HPDE6-E6E7 (cell line): ENCODE data around the gene OXTR.
"Not testable (repeated sequence)": the region's sequence is repeated elsewhere in the genome, so short reads cannot be mapped to it uniquely, and the experiment has no call there.

ENCODE experiments used
- DNase-seq: peaks from one replicate; pipeline ENCODE4 v3.0.0; 2011; ENCODE audit warnings: missing footprints; ENCODE audit errors: extremely low spot score

OXTR gene

GRCh38 chr3:8741581-8742261, 27.7 kb downstream of the OXTR start:
- DNase-seq, result peak; percentile 20

DNA sequence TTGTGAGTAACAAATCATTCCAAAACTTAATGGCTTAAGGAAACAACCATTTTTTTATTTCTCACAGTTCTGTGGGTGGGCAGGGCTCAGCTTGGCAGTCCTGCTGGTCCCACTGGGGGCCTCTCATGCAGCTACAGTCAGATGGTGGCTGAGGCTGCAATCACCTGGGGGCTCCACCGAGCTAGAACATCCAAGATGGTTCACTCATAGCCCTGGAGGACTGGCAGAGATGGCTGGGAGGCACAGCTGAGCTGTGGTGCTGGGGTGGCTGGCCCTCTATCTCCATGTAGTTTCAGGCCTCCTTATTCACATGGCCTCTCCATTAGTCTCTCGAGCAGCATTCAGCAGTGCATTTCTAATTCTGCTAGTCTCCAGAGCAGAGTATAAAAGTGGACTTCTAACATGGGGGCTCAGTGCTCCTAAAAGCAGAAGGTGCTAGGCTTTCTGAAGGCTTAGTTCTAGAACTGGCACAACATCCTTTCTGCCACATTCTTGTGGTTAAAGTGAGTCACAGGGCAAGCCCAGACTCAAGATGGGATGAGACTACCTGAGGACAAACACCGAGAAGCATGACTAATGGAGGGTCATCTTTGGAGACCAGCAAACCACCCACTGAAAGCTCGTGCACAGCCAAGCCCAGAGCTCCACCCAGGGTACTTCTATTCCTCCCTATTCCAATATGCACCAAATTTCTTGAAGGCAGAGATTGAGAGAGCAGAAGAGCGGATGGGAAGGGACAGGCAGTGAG, 29.5 kb downstream of the OXTR start:
- DNase-seq, result peak; percentile 88

GRCh38 chr3:8738639-8739038, 30.8 kb downstream of the OXTR start:
- DNase-seq, result no peak

GRCh38 chr3:8737823-8738222, 31.6 kb downstream of the OXTR start:
- no peak for DNase-seq

DNA sequence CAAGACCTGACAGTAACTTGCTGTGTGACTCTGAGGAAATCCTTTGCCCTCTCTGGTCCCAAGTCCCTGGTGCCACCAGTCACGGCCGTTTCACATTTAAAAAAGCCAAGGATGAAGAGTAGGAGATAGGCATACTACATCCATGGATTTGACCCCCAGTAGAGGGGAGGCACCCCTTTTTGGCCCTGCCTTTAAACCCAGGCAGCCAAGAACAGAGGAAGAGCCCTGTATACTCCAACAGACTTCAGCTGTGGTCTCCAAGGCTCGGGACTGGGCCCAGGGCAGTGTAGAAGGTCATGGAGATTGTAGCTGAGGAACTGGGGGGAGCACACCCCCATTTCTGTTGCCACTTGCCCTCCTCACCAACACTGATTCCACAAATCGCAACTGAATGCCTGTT, 32.1 kb downstream of the OXTR start:
- DNase-seq, result no peak

DNA sequence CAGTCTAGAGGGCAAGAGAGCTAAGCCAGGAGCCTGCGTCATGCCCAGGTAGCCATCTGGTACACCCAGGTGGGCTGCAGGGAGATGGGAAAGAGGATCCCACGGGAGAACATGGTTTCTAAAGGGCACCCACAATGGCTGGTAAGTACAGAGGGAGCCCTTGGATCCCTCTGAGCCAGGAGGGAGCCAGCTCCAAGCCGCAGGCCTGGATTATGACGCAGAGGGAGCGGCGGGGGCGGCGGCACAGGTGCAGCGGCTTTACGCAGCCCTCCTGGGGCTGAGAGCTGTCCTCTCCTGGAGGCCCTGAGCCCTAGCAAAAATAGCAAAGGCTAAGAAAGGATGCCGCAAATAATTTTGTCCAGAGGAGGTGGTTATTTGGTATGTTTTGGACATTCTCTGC, 33.0 kb downstream of the OXTR start:
- DNase-seq, result no peak

- no peak for DNase-seq
Measured at GRCh38 chr3:8734908-8735307, 34.5 kb downstream of the OXTR start.

DNA sequence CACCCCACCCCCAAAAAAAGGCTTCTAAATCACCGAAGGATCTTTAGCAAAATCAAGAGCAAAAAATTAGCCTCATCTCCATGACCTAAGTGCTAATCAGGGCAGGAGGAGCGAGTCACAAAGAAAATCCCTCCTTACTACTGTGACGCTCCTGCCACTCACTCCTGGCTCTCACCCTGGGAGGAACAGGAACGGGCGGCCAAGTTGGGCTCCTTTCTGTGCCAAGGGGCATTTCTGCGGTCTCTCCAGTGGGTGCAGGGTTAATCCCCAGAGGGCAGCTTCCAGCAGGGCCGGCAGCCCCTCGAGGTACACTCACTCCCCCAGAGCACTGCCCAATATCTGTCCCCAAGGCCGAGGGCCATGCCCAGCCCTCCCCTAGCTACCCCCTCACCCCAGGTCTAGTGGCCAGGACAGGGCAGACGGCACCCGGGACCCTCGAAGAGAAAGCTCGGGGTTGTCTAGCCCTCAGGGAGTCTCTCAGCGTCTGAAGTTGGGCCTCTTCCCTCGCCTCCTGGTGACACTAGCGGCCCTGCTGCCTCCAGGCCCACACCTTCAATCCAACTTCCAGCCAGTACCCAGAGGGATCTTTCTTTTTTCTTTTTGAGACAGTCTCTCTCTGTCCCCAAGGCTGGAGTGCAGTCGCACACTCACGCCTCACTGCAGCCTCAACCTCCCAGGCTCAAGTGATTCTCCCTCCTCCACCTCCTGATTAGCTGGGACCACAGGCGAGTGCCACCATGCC, 35.1 kb downstream of the OXTR start:
- DNase-seq, result no peak

- DNase-seq, result no peak
Measured at GRCh38 chr3:8733332-8734094, 35.9 kb downstream of the OXTR start, which contains the start of gene CAV3. CAV3 (plus strand) TSS chr3:8733802; CDS start chr3:8733877, 75 bp downstream.

- no peak for DNase-seq
Measured at GRCh38 chr3:8732413-8732812, 37.0 kb downstream of the OXTR start.

DNA sequence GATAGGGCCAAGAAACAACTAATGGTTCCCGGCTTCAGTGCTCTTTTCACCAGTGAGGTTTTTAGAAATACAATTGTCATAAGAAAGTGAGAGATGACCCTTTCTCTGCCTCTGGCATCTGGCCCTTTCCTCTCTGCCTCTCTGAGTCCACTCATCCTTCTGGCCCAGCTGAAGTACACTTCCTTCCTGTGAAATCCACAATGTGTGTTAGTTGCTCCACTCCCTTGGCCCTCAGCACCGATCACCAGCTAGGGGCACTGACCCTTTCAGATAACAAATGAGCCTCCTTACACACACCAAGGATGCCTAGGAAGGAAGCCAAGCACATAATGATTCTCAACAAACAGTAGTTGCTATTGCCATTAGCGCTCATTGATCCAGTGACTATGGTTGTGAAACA, 38.8 kb downstream of the OXTR start:
- no peak for DNase-seq

DNA sequence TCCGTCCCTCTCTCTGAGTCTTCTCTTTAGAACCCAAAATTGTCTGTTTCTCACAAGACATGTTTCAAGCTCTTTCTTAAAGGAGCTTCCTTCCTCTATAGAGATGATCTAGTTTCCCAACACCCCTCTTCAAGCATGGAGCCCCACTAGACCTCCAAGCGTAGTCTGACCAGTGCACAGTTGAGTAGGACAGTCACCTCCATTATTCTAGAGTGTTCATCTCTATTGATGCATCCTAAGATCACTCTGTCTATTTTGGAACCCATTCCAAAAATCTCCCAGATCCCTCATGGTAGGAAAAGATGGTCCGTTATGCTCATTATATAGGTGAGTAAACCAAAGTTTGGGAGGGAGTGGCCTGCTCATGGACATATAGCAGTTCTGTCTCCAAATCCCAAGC, 39.9 kb downstream of the OXTR start:
- DNase-seq, result no peak

DNA sequence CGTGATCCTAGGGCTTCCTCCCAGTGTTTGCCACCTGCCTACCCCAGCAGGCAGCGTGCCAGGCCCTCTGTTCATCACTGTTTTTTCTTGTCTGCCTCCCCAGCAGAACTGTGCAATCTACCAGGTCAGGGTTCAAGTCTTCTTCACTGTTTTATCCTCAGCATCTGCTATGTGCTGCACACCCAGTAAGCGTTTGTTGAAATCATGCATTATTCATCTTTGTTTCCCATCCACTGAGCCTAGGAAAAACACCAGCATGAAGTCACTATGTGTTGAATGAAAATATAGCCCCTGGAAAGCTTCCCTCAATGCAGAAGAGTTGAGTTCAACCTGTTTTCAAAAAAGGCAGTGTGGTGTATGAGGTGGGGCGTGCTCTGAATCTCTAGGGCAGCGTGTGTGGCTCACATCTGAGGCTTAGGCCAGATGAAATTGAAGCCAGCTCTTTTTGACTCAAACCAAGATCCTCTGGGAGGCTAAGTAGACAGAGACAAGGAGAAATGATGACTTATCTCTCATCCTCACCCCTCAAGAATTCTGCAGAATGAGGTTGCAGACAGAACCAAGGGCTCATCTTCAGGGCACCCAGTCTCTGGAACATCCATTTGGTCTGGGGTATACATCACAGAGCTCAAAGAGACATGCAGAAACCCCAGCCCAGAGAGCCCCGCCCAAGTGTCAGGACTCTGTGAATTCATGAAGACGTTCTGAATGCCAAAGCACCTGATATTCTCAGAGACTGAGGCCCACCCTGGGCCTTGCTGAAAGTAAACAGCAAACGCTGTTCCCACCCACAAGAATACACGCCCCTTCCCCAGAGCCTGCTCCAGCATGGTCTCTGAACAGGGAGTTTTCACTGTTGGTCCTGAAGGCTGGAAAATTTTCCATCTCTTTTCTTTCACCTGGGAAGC, 41.6 kb downstream of the OXTR start:
- no peak for DNase-seq

- no peak for DNase-seq
Measured at GRCh38 chr3:8724108-8724752, 45.2 kb downstream of the OXTR start.

DNA sequence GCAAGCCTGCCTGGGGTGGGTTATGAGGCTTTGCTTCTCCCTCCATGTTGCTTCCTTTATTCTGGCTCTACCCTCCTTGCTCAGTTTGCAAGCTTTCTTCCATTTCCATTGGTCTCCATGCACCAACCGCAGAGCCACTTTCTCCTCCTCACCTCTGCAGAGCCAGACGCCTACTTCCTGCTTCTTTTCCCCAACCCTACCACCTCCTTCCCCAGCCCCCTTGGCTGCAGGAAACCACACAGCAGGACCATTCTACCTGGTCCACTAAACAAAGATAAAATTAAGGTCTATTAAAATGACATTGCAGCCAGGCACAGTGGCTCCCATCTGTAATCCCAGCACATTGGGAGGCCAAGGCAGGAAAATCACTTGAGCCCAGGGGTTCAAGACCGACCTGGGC, 45.8 kb downstream of the OXTR start:
- DNase-seq, result no peak

DNA sequence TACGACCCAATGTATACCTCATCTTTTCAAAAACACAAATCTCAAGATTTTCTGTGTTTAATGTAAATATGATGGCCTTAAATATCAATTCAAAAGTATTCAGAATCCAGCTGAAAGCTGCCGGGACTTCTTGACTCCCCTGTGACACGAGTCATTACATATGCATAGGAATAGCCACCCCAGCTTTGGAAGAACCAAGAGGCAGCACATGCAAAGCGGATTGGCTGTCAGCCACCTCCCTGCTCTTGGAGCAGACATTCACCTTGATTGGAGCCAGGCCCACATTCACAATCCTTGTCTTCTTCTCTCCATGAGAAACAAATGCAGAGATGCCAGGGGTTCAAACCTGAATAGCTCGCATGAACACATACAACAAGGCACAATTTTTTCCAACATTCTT, 46.6 kb downstream of the OXTR start:
- no peak for DNase-seq

- not testable (repeated sequence) for DNase-seq
Measured at GRCh38 chr3:8715757-8716156, 53.7 kb downstream of the OXTR start.

DNA sequence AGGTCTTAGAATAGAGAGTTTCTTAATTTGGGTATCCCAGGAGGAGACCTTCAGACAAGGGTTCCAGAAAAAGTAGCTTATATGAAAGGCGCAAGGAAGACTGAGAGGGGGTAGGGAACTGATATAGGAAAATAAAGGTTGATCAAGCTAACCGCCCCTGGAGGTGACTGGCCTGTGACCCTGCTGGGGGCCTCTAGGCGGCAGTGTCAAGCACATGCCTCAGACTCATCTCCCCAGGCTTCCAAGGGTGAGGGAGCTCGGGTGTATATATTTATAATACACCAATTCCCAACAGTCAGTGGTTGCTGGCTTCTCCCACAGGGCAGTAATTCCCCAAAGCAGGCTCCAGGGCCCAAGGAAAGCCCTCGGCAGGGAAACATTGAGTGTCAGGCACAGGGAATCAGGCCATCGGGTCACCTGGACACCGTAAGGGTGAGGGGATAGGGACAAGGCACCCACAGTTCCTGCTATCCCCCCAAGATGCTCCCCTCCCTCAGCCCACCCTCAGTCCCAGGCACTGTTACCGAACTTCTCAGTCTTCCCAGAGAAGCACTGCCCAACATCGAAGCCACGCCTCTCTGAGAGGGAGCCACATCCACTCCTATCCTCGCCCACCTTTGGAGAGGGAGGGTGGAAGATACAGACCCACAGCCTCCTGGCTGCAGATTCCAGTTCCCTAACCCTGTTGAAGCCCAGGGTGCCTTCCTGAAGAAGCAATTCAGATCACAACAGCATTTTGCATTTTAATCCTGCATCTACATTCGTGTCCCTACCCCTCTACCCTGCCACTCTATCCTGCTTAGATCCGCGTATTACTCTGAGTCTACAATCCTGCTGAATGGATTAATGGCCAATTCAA, 55.3 kb downstream of the OXTR start:
- DNase-seq, result no peak

DNA sequence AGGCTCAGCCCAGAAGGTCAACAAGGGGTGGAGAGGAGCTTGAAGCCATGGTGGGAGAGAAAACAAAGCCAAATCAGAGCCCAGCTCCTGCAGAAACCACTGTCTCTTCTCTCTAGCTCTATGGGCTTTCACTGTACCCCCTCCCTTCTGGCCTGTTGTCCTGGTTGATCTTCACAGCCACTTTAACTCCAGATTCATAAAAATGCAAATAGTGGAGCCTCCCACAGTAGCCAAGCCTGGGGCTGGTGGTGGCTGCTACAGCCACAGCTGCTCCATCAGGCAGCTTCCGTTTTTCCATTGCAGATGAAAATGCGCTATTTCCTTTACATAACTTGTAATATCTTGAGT, 56.5 kb downstream of the OXTR start:
- no peak for DNase-seq
